DND-41 (cell line): ENCODE data around the gene IKZF5.

ENCODE experiments used
- ATAC-seq: fragments of 200-7000 bp; cut with Tn5 transposase; 3 replicates; pipeline ENCODE4 v1.9.1; 2021; ENCODE audit warnings: low read depth; ENCODE audit not compliant: insufficient read depth
- DNase-seq: peaks from one replicate; pipeline ENCODE4 v3.0.0-alpha.2; 2020
- H2AFZ ChIP-seq: 2 replicates; pipeline ENCODE4 v1.6.0; 2012; ENCODE audit warnings: low read depth, low read length
- H3K27ac ChIP-seq: 2 replicates; pipeline ENCODE4 v1.5.1; 2012; ENCODE audit warnings: low read length, inconsistent platforms
- H3K27me3 ChIP-seq: fragments of 200-600 bp; sonication (generic); 2 replicates; pipeline ENCODE4 v1.6.0; 2012; ENCODE audit warnings: low read length, mild to moderate bottlenecking, inconsistent platforms; ENCODE audit not compliant: insufficient read depth, poor library complexity
- H3K36me3 ChIP-seq: 2 replicates; pipeline ENCODE4 v1.5.1; 2012; ENCODE audit warnings: low read length, inconsistent platforms; ENCODE audit not compliant: insufficient read depth
- H3K4me1 ChIP-seq: 2 replicates; pipeline ENCODE4 v1.5.1; 2012; ENCODE audit warnings: mild to moderate bottlenecking, low read length; ENCODE audit not compliant: insufficient read depth
- H3K4me2 ChIP-seq: 2 replicates; pipeline ENCODE4 v1.6.0; 2012; ENCODE audit warnings: mild to moderate bottlenecking, moderate library complexity, low read length, inconsistent platforms; ENCODE audit not compliant: insufficient read depth
- H3K4me3 ChIP-seq, 2 experiments: fragments of 200-600 bp in 1 of 2; shearing (Covaris generic) in 1 of 2; 2 replicates each; pipeline ENCODE4 v1.5.1; 2012 to 2016; ENCODE audit warnings: inconsistent platforms in 2 of 2, low read length in 2 of 2, mild to moderate bottlenecking in 2 of 2, low read depth in 1 of 2, moderate library complexity in 1 of 2
- H3K79me2 ChIP-seq: 2 replicates; pipeline ENCODE4 v1.6.0; 2012; ENCODE audit warnings: low read length, inconsistent platforms; ENCODE audit not compliant: insufficient read depth
- H3K9ac ChIP-seq: 2 replicates; pipeline ENCODE4 v1.6.0; 2012; ENCODE audit warnings: low read depth, mild to moderate bottlenecking, inconsistent platforms, low read length, moderate library complexity
- H3K9me3 ChIP-seq: 2 replicates; pipeline ENCODE4 v1.5.1; 2012; ENCODE audit warnings: low read length, moderate library complexity, mild to moderate bottlenecking, inconsistent platforms; ENCODE audit not compliant: insufficient read depth, severe bottlenecking
- H4K20me1 ChIP-seq: 2 replicates; pipeline ENCODE4 v1.6.0; 2012; ENCODE audit warnings: low read length; ENCODE audit not compliant: insufficient read depth
- EZH2 ChIP-seq: IDR thresholded peaks from 3 replicates; pipeline ENCODE4 v1.6.1; 2012; ENCODE audit warnings: borderline replicate concordance, low read depth, mild to moderate bottlenecking, moderate library complexity, low read length, inconsistent platforms; ENCODE audit not compliant: severe bottlenecking
- TF ChIP-seq, protein P1 (sequence below): IDR thresholded peaks from 2 replicates; pipeline ENCODE4 v1.5.1; 2012; ENCODE audit warnings: borderline replicate concordance, low read length, moderate library complexity, mild to moderate bottlenecking; ENCODE audit not compliant: poor library complexity, severe bottlenecking; ENCODE audit errors: extremely low read depth

IKZF5 gene, protein sequence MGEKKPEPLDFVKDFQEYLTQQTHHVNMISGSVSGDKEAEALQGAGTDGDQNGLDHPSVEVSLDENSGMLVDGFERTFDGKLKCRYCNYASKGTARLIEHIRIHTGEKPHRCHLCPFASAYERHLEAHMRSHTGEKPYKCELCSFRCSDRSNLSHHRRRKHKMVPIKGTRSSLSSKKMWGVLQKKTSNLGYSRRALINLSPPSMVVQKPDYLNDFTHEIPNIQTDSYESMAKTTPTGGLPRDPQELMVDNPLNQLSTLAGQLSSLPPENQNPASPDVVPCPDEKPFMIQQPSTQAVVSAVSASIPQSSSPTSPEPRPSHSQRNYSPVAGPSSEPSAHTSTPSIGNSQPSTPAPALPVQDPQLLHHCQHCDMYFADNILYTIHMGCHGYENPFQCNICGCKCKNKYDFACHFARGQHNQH

DNA sequence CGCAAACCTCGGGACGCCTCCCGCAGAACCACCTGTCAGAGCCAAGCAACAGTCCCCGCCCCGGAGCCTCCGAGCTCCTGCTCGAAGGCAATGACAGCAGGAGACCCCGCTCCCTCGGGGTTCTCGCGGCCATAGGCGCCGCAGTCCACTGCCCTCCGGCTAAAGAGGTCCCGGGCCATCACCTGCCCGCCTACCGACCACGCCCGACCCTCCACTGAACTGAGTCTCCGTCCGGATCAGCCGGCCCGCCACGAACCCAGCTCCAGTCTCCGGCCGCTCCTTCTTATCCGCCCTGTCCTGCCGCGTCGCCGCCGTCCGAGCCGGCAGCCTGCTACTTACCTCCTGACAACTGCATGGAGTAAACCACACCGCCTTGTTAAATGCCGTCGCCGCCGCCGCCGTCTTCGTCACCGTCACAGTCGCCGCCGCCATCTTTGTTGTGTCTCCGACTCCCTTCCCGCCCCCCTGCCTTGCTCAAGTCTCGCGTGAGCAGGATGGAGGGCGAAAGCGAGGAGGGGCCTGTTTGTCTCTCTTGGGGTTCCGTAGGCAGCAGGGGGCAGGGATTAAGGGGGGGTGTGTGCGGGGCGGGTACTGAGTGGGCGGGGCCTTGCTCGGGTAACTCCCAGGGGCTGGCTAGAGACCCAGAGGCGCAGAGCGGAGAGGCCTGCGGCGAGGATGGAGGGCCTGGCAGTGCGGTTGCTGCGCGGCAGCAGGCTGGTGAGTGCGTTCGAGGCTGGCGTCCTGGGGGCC is at the start of gene IKZF5, which contains the start of gene ACADSB:
Gene IKZF5, minus strand, starts transcription at position 441 of the 750 bp plus-strand sequence. CDS start 10,170 bp downstream, outside the sequence.
Gene ACADSB, plus strand, starts transcription at position 652 of the 750 bp plus-strand sequence. Its CDS starts 24 bp downstream, at position 676.
- Histone ChIP-seq H3K27ac (peak within 1 kb of the TSS; percentile 73), H3K36me3 (peaks cover 7% of the 10 kb centered on the region), H3K9me3 (no peaks in the 10 kb centered on the region), H3K4me3 (peak within 1 kb of the TSS; percentile 67 to 73), H2AFZ (peak within 1 kb of the TSS; percentile 90), H3K4me1 (peaks cover 42% of the 10 kb centered on the region), H3K4me2 (peak within 1 kb of the TSS; percentile 86), H3K27me3 (no peaks in the 10 kb centered on the region), H3K9ac (peak within 1 kb of the TSS; percentile 84), H4K20me1 (no peaks in the 10 kb centered on the region), H3K79me2 (peaks cover 54% of the 10 kb centered on the region)
- ATAC-seq (peak; percentile 92), DNase-seq (peak; percentile 97)
- TF ChIP-seq, protein P1, sequence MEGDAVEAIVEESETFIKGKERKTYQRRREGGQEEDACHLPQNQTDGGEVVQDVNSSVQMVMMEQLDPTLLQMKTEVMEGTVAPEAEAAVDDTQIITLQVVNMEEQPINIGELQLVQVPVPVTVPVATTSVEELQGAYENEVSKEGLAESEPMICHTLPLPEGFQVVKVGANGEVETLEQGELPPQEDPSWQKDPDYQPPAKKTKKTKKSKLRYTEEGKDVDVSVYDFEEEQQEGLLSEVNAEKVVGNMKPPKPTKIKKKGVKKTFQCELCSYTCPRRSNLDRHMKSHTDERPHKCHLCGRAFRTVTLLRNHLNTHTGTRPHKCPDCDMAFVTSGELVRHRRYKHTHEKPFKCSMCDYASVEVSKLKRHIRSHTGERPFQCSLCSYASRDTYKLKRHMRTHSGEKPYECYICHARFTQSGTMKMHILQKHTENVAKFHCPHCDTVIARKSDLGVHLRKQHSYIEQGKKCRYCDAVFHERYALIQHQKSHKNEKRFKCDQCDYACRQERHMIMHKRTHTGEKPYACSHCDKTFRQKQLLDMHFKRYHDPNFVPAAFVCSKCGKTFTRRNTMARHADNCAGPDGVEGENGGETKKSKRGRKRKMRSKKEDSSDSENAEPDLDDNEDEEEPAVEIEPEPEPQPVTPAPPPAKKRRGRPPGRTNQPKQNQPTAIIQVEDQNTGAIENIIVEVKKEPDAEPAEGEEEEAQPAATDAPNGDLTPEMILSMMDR: no peak
- no peak for TF ChIP-seq EZH2

DNA sequence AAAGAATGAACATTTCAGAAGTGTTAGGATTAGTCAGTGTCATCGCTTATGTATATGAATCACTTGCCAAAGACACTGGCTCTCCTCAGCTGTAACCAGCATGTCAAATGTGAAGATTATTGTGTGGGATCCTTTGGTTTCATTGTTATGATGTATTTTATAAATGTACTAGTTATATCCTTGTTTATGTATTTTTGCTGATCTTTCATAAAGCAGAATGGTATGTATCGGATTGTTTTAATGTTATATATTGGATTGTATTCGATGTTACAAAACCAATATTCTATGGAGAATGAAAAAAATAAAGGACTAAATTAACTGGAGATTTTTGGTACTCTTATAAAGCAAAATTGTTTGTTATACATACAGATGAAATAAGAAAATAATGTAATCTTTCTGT is 49.4 kb upstream of the IKZF5 start:
- peaks cover 3% of the 10 kb centered on the region for H3K27me3 ChIP-seq
- TF ChIP-seq EZH2: no peak
- TF ChIP-seq, protein P1: no peak
- no peak overlapping the region for H3K4me2 ChIP-seq
- H3K4me1 ChIP-seq: no peaks in the 10 kb centered on the region
- DNase-seq (no peak), ATAC-seq (no peak)
- no peak overlapping the region for H2AFZ ChIP-seq
- no peak overlapping the region for H3K4me3 ChIP-seq
- H3K27ac ChIP-seq: no peak overlapping the region
- H3K79me2 ChIP-seq: no peaks in the 10 kb centered on the region
- no peaks in the 10 kb centered on the region for H3K9me3 ChIP-seq
- no peak overlapping the region for H3K9ac ChIP-seq
- H3K36me3 ChIP-seq: peaks cover 6% of the 10 kb centered on the region; the same call in 1 of the 2 replicates
- no peaks in the 10 kb centered on the region for H4K20me1 ChIP-seq

DNA sequence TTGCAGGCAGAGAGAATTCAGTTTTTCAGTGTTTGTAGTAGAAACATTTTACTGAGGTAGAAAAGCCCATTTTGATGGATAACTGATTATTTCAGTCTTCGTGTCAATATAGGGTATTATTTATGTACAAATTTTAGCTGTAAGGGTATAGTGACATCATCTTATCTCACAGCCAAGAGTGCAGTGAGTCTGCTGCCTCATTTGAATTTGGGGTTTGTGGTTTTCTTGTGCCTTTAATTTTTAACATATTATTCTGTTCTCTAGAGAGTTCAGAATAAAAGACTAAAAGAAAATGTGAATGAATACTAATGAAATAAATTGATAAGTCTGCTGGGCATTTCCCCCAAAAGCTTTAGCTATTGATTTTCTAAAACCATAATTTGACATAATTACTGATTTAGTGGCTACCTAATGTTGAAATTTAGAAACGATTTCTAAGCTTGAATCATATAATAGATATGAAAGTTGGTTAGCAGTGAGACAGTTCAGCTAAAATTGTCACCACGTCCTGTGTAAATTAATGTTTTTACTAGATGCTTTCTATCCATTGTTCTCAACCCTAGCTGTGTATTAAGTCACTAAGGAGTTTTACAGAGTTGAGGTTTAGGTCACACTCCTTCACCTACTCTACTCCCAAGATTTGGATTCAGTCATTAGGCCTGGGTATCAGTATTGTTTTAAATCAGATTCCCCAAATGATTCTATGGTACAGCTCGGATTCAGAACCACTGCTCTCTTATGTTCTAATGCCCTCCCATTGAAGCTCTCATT is 37.6 kb upstream of the IKZF5 start:
- H3K79me2 ChIP-seq: no peaks in the 10 kb centered on the region
- no peaks in the 10 kb centered on the region for H3K4me1 ChIP-seq
- no peaks in the 10 kb centered on the region for H3K27me3 ChIP-seq
- no peak overlapping the region for H3K27ac ChIP-seq
- no peaks in the 10 kb centered on the region for H4K20me1 ChIP-seq
- H3K9ac ChIP-seq: no peak overlapping the region
- no peaks in the 10 kb centered on the region for H3K9me3 ChIP-seq
- H3K4me3 ChIP-seq: no peak overlapping the region
- ATAC-seq (no peak), DNase-seq (no peak)
- H2AFZ ChIP-seq: no peak overlapping the region
- H3K4me2 ChIP-seq: no peak overlapping the region
- H3K36me3 ChIP-seq: peaks cover 21% of the 10 kb centered on the region
- TF ChIP-seq EZH2: no peak
- TF ChIP-seq, protein P1: no peak
